Measurements from ENCODE around the gene COPE.

- no peak for TF ChIP-seq CTCF (IDR thresholded peaks at IDR 0.05)
- no peak for TF ChIP-seq POLR2A (IDR thresholded peaks at IDR 0.05)
Measured at GRCh38 chr19:18912933-18913332, 6.3 kb downstream of the COPE start.
